Measurements from ENCODE around the gene ZNF385B.

GRCh38 chr2:179606141-179606540 is 255.3 kb downstream of the ZNF385B start:
- TF ChIP-seq, protein P1, sequence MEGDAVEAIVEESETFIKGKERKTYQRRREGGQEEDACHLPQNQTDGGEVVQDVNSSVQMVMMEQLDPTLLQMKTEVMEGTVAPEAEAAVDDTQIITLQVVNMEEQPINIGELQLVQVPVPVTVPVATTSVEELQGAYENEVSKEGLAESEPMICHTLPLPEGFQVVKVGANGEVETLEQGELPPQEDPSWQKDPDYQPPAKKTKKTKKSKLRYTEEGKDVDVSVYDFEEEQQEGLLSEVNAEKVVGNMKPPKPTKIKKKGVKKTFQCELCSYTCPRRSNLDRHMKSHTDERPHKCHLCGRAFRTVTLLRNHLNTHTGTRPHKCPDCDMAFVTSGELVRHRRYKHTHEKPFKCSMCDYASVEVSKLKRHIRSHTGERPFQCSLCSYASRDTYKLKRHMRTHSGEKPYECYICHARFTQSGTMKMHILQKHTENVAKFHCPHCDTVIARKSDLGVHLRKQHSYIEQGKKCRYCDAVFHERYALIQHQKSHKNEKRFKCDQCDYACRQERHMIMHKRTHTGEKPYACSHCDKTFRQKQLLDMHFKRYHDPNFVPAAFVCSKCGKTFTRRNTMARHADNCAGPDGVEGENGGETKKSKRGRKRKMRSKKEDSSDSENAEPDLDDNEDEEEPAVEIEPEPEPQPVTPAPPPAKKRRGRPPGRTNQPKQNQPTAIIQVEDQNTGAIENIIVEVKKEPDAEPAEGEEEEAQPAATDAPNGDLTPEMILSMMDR (IDR thresholded peaks at IDR 0.05; ENCODE audit: borderline replicate concordance, extremely low read depth, low read length, poor library complexity, severe bottlenecking), result no peak
- TF ChIP-seq EZH2 (IDR thresholded peaks at IDR 0.05; ENCODE audit: borderline replicate concordance, low read depth, low read length, severe bottlenecking), result no peak

Data from DND-41 (cell line).